GM21619 (cell line): ENCODE data around the gene UBA5.
A peak's percentile ranks its signal among the peaks of the same experiment; 100 is the strongest.
"Not testable (repeated sequence)": the region's sequence is repeated elsewhere in the genome, so short reads cannot be mapped to it uniquely, and the experiment has no call there.

Experiments
- ATAC-seq: cut with Tn5 transposase; IDR thresholded peaks from one replicate; pipeline ENCODE4 v1.9.1; 2021; ENCODE audit not compliant: unreplicated experiment

UBA5 gene

GRCh38 chr3:132660052-132660810, at the start of gene UBA5:
UBA5 (plus strand) TSS chr3:132660329; CDS start chr3:132660538, 209 bp downstream.
- peak; percentile 70 for ATAC-seq

DNA sequence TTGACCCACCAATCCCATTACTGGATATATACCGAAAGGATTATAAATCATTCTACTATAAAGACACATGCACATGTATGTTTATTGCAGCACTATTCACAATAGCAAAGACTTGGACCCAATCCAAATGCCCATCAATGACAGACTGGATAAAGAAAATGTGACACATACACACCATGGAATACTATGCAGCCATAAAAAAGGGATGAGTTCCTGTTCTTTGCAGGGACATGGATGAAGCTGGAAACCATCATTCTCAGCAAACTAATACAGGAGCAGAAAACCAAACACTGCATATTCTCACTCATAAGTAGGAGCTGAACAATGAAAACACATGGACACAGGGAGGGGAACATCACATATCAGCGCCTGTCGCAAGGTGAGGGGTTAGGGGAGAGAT, 44.8 kb upstream of the UBA5 start:
- not testable (repeated sequence) for ATAC-seq

DNA sequence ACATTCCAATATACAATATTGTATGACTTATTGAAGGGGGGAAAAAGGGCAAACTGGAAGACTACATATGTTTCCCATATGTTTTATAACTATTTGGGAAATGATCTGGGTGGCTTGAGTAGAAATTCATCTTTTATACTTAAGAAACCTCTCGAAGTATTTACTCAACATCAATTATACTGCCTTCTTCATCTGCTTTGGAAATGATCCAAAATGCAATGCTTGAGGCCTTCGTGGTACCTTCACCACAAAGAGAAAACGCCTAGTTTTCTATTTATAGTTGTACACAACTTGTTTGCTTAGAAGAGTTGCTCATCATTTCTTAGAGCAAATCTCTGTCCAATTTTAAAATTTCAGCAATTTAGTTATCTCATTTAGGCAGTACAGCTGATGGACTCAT, 44.2 kb upstream of the UBA5 start:
- no peak for ATAC-seq

DNA sequence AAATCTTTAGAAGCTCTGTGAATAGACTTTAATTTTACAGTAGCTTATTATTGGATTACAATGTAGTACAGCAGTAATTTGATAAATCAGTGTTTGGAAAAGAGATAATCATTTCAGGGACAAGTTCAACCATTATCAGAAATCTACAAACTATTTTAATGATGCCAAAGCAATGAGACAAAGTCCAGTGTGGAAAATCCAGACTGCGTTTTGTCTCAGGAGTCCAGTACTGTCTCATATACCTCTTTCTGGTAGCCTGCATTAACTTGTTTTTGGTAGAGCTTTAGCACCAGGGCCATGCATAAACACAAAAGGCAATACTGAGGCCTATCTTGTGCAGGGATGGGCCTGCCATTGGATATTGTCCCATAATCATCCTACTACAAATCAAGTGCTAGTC, 43.3 kb upstream of the UBA5 start:
- ATAC-seq = no peak

GRCh38 chr3:132622148-132622547, 38.0 kb upstream of the UBA5 start:
- ATAC-seq = no peak

DNA sequence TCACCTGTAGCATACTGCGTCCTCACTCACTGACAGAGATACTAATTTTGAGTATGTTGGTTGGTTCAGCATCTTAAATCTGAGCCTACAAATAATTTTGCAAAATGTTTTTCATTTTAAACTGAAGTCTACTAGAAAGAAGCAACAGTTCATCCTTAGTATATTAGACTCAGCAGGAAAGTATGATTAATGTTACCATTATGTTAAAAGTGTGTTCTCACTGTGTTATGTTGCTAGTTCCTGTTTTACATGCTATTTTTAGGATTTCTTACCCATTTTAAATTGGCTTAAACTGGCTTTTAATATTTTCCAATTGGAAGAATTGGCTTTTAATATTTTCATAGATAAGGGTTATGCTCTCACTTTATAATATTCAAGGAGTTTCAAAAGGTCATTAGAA, 37.4 kb upstream of the UBA5 start:
- no peak for ATAC-seq

DNA sequence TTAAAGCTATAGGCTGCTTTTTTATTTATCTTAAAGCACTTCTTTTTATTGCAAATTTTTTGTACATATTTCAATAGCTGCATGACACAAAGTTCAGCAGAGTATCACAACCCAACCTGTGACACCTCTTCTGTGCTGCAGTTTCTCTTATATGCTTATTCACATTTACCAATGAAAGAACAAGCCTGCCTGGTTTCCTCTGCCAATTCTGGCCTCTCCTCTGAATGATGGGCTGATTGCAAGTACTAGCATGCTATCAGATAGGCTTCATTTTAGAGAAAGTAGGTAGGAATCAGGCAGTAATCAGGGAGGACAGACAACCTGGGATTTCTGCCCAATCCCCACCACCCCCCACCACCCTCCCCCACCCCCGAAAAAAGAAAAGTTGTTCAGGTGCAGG, 36.5 kb upstream of the UBA5 start:
- ATAC-seq = no peak

DNA sequence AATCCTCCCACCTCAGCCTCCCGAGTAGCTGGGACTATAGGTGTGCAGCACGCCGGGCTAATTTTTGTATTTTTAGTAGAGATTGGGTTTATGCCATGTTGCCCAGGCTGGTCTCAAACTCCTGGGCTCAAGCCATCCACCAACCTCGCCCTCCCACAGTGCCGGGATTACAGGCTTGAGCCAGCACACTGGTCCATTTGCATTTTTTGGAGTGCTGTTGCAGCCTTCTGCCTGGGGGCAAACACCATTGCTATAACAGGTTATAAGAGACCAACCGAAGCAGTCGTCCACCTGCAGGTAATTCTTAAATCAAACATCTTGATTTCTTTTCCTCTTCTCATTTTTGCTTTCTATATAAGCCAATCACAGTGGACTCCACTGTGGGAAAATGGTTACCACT, 35.3 kb upstream of the UBA5 start:
- no peak for ATAC-seq

GRCh38 chr3:132625613-132626012, 34.5 kb upstream of the UBA5 start:
- peak; percentile 87 for ATAC-seq

- no peak for ATAC-seq
These were observed 33.2 kb upstream of the UBA5 start for GRCh38 chr3:132626955-132627354.

DNA sequence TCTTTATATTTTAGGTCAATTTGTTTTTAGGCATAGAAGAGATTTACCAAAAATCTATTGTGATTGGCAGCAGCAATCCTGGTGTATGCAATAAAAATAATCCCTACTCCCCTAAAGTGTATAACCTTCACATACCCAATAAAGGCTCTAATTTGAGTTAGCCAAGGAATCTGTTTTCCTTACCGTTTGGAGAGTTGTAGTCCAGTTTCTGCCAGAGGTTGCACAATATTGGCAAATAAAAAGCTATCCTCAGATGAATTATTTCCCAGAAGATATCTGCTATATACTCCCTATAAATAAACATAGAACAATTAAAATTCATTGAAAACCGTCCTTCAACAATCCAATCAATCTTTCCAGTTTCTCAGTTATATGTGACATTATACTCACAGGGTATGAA, 32.0 kb upstream of the UBA5 start:
- no peak for ATAC-seq

DNA sequence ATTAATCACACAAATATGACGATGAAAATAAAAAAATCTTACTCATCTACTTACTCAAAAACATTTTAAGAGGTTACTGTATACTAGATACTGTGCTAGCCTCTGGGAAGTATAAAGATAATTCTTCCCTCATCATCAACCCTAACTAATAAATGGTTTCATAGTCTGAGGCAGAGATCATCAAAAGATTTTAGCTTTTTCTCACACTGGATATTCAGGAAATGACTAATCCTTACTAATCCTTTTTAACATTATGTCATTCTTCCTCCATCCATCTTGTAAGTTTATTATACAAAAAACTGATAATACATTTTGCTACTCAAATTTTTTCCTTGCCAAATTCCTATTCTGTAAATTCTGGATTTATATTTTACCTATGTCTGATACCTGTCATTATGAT, 30.2 kb upstream of the UBA5 start:
- no peak for ATAC-seq

DNA sequence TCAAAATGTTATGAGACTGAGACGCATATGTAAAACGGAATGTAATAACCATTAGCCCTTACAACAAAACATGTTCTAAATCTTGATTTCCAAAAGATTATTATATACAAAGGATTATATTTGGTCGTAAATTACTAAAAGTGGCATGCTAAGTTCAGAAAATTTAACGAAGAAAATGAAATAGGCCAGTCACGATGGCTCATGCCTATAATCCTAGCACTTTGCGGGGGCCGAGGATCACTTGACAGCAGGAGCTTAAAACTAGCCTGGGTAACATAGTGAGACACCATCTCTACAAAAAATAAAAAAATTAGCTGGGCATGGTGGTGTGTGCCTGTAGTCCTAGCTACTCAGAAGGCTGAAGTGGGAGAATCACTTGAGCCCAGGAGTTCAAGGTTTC, 29.5 kb upstream of the UBA5 start:
- no peak for ATAC-seq

DNA sequence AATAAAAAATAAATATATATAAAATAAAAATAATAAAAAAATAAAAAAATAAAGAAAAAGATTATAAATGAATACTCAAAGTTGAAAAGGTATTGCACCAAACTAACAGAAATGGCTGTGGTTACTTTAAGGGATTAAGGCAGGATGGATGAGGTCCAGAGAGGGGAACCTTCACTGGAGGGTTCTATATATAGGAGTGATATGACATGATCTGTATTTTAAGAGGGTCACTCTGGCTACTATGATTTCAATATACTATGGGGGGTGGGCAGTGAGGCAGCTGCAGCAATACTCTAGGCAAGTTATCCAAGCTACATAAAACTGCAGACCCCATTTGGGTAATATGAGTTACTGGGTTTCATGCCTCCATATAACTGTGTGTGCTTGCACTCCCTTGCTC, 25.1 kb upstream of the UBA5 start:
- no peak for ATAC-seq

DNA sequence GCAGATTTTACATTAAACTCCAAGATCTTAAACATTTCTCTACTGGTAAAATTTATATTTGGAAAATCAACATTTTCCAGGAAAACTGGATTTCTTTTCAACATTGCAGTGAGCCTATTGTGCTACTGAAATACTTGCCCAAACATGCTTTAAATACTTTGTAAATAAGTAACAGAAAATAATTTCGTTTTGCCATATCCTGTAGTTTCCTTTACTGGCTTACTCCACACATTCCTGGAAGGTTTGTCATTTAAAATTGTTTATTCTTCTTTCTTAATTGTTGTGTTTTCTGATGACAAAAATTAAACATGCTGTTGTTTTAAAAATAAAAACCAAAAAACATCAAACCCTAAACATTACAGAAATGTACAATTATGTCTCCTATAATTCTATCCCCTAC, 22.5 kb upstream of the UBA5 start:
- no peak for ATAC-seq

GRCh38 chr3:132638706-132639105, 21.4 kb upstream of the UBA5 start:
- no peak for ATAC-seq

DNA sequence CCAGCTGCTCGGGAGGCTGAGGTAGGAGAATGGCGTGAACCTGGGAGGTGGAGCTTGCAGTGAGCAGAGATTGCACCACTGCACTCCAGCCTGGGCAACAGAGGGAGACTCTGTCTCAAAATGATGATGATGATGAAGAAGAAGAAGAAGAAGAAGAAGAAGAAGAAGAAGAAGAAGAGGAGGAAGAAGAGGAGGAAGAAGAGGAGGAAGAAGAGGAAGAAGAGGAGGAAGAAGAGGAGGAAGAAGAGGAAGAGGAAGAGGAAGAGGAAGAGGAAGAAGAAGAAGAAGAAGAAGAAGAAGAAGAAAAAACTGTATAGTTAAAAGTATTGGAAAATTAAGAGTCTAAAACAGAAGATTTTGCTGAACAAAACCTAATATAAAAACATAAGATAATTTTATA, 18.7 kb upstream of the UBA5 start:
- ATAC-seq = not testable (repeated sequence)

DNA sequence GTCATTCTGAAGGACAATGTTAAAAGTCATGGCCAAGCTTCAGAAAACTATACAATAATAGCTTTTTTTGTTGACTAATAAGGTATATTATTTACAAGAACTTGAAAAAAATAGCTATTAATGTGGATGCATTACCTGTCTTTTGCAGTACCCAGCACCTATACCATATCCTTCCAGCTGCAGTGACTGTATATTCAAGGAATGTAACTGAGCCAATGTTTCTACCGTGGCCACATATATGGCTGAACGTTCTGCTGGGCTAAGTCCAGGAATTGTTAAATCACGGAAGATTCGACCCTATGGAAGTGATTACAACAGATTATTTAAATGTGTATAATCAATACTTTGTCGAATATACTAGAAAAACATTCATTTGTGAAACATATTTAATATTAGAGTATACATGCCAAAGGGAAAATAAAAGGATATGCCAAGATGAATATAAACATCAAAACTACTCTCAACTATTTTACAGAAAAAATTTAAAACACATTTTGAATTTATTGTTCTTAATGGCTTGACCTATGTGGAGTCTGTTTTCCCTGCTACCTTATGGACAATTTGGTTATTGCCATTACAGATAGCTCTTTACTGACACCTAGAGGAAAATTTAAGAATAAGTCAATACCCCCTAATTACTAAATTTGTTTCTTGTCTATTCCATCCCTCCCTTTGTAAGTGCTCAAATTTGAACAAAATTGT, 18.1 kb upstream of the UBA5 start:
- no peak for ATAC-seq

DNA sequence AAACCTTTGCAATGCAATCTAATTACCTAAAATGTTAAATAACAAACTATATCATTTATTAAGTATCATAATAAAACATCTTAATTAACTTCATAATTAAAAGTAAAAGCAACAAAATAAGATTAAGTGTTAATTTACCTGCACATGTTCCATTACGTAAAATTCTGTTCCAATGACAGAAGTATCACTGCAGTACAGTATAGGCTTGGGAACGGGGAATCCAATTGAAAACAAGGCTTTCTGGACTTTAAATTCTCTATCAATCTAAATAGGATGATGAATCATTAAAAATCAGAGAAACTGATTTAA, 17.6 kb upstream of the UBA5 start:
- ATAC-seq = no peak

GRCh38 chr3:132643366-132643765, 16.8 kb upstream of the UBA5 start:
- no peak for ATAC-seq

DNA sequence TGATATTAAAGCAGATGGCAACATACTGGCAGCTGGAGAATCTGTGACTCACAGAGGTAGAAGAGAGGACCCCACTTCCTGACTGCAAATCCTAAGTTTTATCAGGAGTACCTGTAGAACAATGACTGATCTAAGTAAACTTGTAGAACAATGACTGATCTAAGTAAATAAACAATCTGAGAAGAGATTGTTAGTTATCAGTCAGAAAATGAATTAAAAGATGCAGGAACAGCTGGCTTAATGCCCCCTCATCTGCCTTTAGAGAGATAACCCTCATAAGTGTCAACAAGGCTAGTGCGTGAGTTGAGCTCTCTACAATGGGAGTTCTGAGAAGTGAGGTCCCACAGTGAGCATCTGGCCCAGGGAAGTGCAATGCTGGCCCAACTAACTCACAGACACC, 15.1 kb upstream of the UBA5 start:
- no peak for ATAC-seq

DNA sequence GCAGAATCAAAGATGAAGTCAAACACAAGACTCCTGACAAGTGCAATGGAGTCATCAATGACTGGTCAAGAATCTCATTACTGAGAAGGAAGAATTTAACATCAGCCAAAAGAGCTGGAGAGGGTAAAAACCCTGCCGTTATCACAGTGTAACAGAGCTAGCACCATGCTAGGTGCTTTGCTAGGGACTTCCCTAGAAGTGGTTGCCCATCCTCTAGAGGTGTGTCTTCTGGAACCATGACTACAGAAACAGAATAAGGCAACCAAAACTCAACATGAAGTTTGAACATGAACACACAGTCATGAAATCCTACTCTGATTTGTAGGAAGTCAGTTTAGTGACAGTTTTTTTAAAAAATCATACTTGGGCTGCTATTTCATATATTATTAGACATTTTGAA, 10.0 kb upstream of the UBA5 start:
- ATAC-seq = no peak
